HEK293T (cell line): Measurements from ENCODE around the gene CDH13.

Experiments
- ELF4 ChIP-seq: fragments of 450-650 bp; IDR thresholded peaks from 2 replicates; pipeline ENCODE4 v1.6.1; 2017; ENCODE audit warnings: antibody characterized with exemption
- FOXM1 ChIP-seq: fragments of 450-650 bp; IDR thresholded peaks from 2 replicates; pipeline ENCODE4 v1.6.1; 2017; ENCODE audit warnings: mild to moderate bottlenecking, borderline replicate concordance
- HDGF ChIP-seq: fragments of 450-650 bp; IDR thresholded peaks from 2 replicates; pipeline ENCODE4 v1.6.1; 2017; ENCODE audit warnings: antibody characterized with exemption, borderline replicate concordance
- SUZ12 ChIP-seq: fragments of 450-650 bp; IDR thresholded peaks from 2 replicates; pipeline ENCODE4 v1.6.1; 2016; ENCODE audit warnings: mild to moderate bottlenecking
- TARDBP ChIP-seq: fragments of 450-650 bp; IDR thresholded peaks from 2 replicates; pipeline ENCODE4 v1.6.1; 2016

- TF ChIP-seq FOXM1 (no peak), TARDBP (no peak), ELF4 (no peak), SUZ12 (no peak), HDGF (no peak)
Measured at GRCh38 chr16:82864332-82865040, 237.7 kb downstream of the CDH13 start.
